HG02571 (cell line): ENCODE results near the gene NOX5.

Source experiments
- ATAC-seq: cut with Tn5 transposase; IDR thresholded peaks from one replicate; pipeline ENCODE4 v1.9.1; 2021; ENCODE audit warnings: mild to moderate bottlenecking, moderate library complexity; ENCODE audit not compliant: unreplicated experiment

Gene NOX5

GRCh38 chr15:69017978-69018377 lies 3.5 kb downstream of the NOX5 start:
- ATAC-seq, result no peak

GRCh38 chr15:69018951-69019350 lies 4.5 kb downstream of the NOX5 start:
- ATAC-seq, result no peak

- ATAC-seq, result no peak
Measured at GRCh38 chr15:69021895-69022294, 7.4 kb downstream of the NOX5 start.

GRCh38 chr15:69025320-69025719 lies 10.8 kb downstream of the NOX5 start:
- ATAC-seq, result no peak

GRCh38 chr15:69026355-69026754 lies 11.9 kb downstream of the NOX5 start:
- no peak for ATAC-seq

GRCh38 chr15:69027976-69028518 lies 13.6 kb downstream of the NOX5 start:
- ATAC-seq, result no peak

GRCh38 chr15:69031013-69032001 lies 16.8 kb downstream of the NOX5 start:
- no peak for ATAC-seq

GRCh38 chr15:69032031-69032430 lies 17.5 kb downstream of the NOX5 start:
- ATAC-seq, result no peak

GRCh38 chr15:69032703-69033373 lies 18.3 kb downstream of the NOX5 start:
- no peak for ATAC-seq

GRCh38 chr15:69034352-69034751 lies 19.9 kb downstream of the NOX5 start:
- no peak for ATAC-seq

- no peak for ATAC-seq
Measured at GRCh38 chr15:69035205-69035917, 20.9 kb downstream of the NOX5 start.

GRCh38 chr15:69035918-69036258 lies 21.4 kb downstream of the NOX5 start:
- no peak for ATAC-seq

- ATAC-seq, result no peak
Measured at GRCh38 chr15:69036826-69037225, 22.3 kb downstream of the NOX5 start.

GRCh38 chr15:69037482-69037881 lies 23.0 kb downstream of the NOX5 start:
- ATAC-seq, result no peak

- no peak for ATAC-seq
Measured at GRCh38 chr15:69037977-69038376, 23.5 kb downstream of the NOX5 start.

GRCh38 chr15:69038508-69038907 lies 24.0 kb downstream of the NOX5 start:
- no peak for ATAC-seq

GRCh38 chr15:69039516-69040225 lies 25.2 kb downstream of the NOX5 start:
- ATAC-seq, result no peak

- no peak for ATAC-seq
Measured at GRCh38 chr15:69042531-69042930, 28.0 kb downstream of the NOX5 start.

GRCh38 chr15:69045802-69046201 lies 31.3 kb downstream of the NOX5 start:
- ATAC-seq, result no peak

GRCh38 chr15:69046781-69047180 lies 32.3 kb downstream of the NOX5 start:
- no peak for ATAC-seq

GRCh38 chr15:69049976-69050375 lies 35.5 kb downstream of the NOX5 start:
- no peak for ATAC-seq
